Measurements from ENCODE around the gene ATP5ME. TPM values are rescaled to one million over a fixed set of nuclear protein-coding genes. Genes with fewer than 3 reads are reported as not detected.
A peak's percentile ranks its signal among the peaks of the same experiment; 100 is the strongest.

ATP5ME gene
- total RNA-seq, 1 donor from 2014 or later: 278 TPM

- TF ChIP-seq, protein P1, sequence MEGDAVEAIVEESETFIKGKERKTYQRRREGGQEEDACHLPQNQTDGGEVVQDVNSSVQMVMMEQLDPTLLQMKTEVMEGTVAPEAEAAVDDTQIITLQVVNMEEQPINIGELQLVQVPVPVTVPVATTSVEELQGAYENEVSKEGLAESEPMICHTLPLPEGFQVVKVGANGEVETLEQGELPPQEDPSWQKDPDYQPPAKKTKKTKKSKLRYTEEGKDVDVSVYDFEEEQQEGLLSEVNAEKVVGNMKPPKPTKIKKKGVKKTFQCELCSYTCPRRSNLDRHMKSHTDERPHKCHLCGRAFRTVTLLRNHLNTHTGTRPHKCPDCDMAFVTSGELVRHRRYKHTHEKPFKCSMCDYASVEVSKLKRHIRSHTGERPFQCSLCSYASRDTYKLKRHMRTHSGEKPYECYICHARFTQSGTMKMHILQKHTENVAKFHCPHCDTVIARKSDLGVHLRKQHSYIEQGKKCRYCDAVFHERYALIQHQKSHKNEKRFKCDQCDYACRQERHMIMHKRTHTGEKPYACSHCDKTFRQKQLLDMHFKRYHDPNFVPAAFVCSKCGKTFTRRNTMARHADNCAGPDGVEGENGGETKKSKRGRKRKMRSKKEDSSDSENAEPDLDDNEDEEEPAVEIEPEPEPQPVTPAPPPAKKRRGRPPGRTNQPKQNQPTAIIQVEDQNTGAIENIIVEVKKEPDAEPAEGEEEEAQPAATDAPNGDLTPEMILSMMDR (conservative IDR thresholded peaks at IDR 0.05): no peak
- peaks cover 3% of the 10 kb centered on the region for H3K4me1 Mint-ChIP-seq
- H3K36me3 Mint-ChIP-seq (ENCODE audit: low read depth): no peaks in the 10 kb centered on the region
- peaks cover 2% of the 10 kb centered on the region for H3K9me3 Mint-ChIP-seq
- no peak within 1 kb of the TSS for H3K27ac Mint-ChIP-seq (ENCODE audit: unreplicated experiment)
- DNase-seq (ENCODE audit: low read depth, low spot score): no peak
- no peak within 1 kb of the TSS for H3K4me3 Mint-ChIP-seq
- peaks cover 15% of the 10 kb centered on the region for H3K27me3 Mint-ChIP-seq (ENCODE audit: low read depth)
Observed at GRCh38 chr4:624705-625590, 49.1 kb downstream of the ATP5ME start, which contains the start of gene PDE6B. PDE6B (plus strand) TSS chr4:625573; CDS start chr4:625627, 54 bp downstream.

DNA sequence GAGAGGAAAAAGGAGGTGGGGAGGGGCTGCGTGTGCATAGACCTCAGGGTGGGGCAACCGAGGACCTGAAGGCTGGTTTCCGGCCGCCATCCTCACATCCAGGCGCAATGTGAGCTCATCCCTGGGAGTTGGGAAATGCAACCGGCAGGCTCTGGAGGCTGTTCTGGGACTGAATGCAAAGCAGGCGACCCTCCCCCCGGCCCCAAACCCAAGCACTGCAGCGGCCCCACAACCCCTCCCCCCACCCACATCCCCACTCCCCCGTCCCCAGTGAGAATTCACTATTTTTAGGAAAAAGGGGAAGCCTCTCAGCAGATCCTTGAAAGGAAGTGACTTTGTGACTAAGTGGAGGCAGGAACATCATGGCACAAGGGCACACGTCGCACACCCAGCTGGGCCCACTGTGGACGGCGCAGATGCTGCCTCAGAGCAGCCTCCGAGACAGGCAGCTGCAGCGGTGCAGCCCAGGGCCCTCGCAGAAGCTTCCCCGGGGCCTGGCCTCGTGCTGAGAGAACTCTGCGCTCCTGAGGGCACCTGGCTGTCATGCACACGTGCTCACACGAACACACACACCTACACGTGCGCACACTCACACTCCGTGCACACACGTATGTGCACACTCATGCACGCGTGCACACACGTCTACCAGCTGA lies 50.0 kb downstream of the ATP5ME start:
- Mint-ChIP-seq H3K27me3 (ENCODE audit: low read depth) (peaks cover 15% of the 10 kb centered on the region), H3K4me1 (peaks cover 3% of the 10 kb centered on the region), H3K4me3 (no peak overlapping the region), H3K9me3 (peaks cover 2% of the 10 kb centered on the region), H3K36me3 (ENCODE audit: low read depth) (no peaks in the 10 kb centered on the region), H3K27ac (ENCODE audit: unreplicated experiment) (no peak overlapping the region)
- TF ChIP-seq, protein P1 (conservative IDR thresholded peaks at IDR 0.05): no peak
- no peak for DNase-seq (ENCODE audit: low read depth, low spot score)

GRCh38 chr4:622996-623913 lies 50.8 kb downstream of the ATP5ME start:
- H3K4me1 Mint-ChIP-seq: peaks cover 3% of the 10 kb centered on the region
- peaks cover 15% of the 10 kb centered on the region for H3K27me3 Mint-ChIP-seq (ENCODE audit: low read depth)
- H3K9me3 Mint-ChIP-seq: peaks cover 2% of the 10 kb centered on the region
- no peak for DNase-seq (ENCODE audit: low read depth, low spot score)
- H3K36me3 Mint-ChIP-seq (ENCODE audit: low read depth): no peaks in the 10 kb centered on the region
- TF ChIP-seq, protein P1 (conservative IDR thresholded peaks at IDR 0.05): no peak
- peak overlapping the region; percentile 43 for H3K27ac Mint-ChIP-seq (ENCODE audit: unreplicated experiment)
- H3K4me3 Mint-ChIP-seq: no peak overlapping the region

Other genes with a start within 250 kb of the ATP5ME start
- 36.6 and 37.5 TPM in 2 replicates for gene ZNF721, start 175.1 kb downstream of the ATP5ME start, total RNA-seq
- 51.1 and 52.5 TPM in 2 replicates for gene PIGG, start 175.1 kb downstream of the ATP5ME start, total RNA-seq
- gene TMEM271, start 98.0 kb downstream of the ATP5ME start, total RNA-seq: 0.26 and 0.32 TPM in 2 replicates
- gene PDE6B, start 48.7 kb downstream of the ATP5ME start, total RNA-seq: 3.4 and 4.1 TPM in 2 replicates
- 10.6 and 10.8 TPM in 2 replicates for gene MYL5, start 266 bp upstream of the ATP5ME start, total RNA-seq
- gene SLC49A3, start 14.9 kb upstream of the ATP5ME start, total RNA-seq: 0.77 and 0.91 TPM in 2 replicates
- gene PCGF3, start 31.6 kb upstream of the ATP5ME start, total RNA-seq: 58.5 and 61.2 TPM in 2 replicates
- 2.0 and 2.5 TPM in 2 replicates for gene CPLX1, start 151.9 kb upstream of the ATP5ME start, total RNA-seq